SK-N-SH (cell line): ENCODE data around the gene THUMPD2.

Experiments
- EZH2phosphoT487 ChIP-seq: fragments of 200-600 bp; sonication (generic); IDR thresholded peaks from 2 replicates; pipeline ENCODE4 v1.6.1; 2017; ENCODE audit warnings: low read depth, mixed run types, mild to moderate bottlenecking, antibody characterized with exemption, moderate library complexity, borderline replicate concordance
- MEF2A ChIP-seq: IDR thresholded peaks from 2 replicates; pipeline ENCODE4 v1.4.0; 2012; ENCODE audit warnings: low read depth, borderline replicate concordance
- RXRA ChIP-seq: IDR thresholded peaks from 2 replicates; pipeline ENCODE4 v1.4.0; 2012; ENCODE audit warnings: low read depth, mild to moderate bottlenecking, borderline replicate concordance
- TF ChIP-seq, protein P1 (sequence below): fragments of 200-600 bp; sonication (generic); IDR thresholded peaks from 2 replicates; pipeline ENCODE4 v1.6.1; 2017; ENCODE audit warnings: antibody characterized with exemption, mild to moderate bottlenecking, moderate library complexity

DNA sequence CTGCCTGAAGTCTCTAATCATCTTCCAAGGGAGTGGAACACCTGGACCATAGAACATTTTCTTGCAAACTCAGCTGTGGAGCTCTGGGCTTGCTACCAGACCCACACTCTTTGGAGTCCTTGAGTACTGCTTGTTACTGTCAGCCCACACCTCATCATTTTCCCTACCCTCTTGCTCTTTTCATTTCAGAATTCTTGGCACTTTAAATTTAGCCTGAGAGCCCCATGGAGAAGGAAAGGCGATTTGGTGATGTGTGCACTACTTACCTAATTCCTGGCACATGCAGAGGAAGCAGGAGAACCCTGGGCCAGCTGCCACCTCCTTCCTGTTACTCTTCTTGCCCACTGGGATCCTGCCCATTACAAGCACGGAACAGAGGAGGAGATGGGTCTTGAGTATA is 81.6 kb downstream of the THUMPD2 start:
- TF ChIP-seq MEF2A (no peak), EZH2phosphoT487 (no peak), RXRA (no peak)
- TF ChIP-seq, protein P1, sequence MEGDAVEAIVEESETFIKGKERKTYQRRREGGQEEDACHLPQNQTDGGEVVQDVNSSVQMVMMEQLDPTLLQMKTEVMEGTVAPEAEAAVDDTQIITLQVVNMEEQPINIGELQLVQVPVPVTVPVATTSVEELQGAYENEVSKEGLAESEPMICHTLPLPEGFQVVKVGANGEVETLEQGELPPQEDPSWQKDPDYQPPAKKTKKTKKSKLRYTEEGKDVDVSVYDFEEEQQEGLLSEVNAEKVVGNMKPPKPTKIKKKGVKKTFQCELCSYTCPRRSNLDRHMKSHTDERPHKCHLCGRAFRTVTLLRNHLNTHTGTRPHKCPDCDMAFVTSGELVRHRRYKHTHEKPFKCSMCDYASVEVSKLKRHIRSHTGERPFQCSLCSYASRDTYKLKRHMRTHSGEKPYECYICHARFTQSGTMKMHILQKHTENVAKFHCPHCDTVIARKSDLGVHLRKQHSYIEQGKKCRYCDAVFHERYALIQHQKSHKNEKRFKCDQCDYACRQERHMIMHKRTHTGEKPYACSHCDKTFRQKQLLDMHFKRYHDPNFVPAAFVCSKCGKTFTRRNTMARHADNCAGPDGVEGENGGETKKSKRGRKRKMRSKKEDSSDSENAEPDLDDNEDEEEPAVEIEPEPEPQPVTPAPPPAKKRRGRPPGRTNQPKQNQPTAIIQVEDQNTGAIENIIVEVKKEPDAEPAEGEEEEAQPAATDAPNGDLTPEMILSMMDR: no peak
